PC-9 (cell line): Measurements from ENCODE around the gene COL23A1. TPM values are rescaled to one million over a fixed set of nuclear protein-coding genes. Genes with fewer than 3 reads are reported as not detected.

Experiments used
- BruUV-seq: library from RNA; stranded (reverse); fragments of 400-500 nt; replicated peaks from 2 replicates; lab custom pipeline; 2021; lab: Mats Ljungman, UMichigan
- CTCF ChIA-PET: fragments of 300-600 bp; sonication (Branson Sonifier 250); formaldehyde crosslinking; loops from one replicate; lab custom pipeline; 2022; ENCODE audit warnings: antibody characterized with exemption; lab: Charles Lee
- POLR2A ChIA-PET: fragments of 300-600 bp; sonication (Branson Sonifier 250); formaldehyde crosslinking; loops from one replicate; lab custom pipeline; 2022; ENCODE audit warnings: antibody characterized with exemption; ENCODE audit not compliant: unreplicated experiment; lab: Charles Lee
- DNase-seq, 2 experiments: peaks; one replicate each; pipeline versions ENCODE4 v3.0.0 to v3.0.0-alpha.2; 2015 to 2022; ENCODE audit warnings: mixed read lengths in 1 of 2
- H2AFZ ChIP-seq: fragments of 200-600 bp; sonication (generic); 2 replicates; pipeline ENCODE4 v1.8.1; 2017; ENCODE audit warnings: antibody characterized with exemption
- H3F3A ChIP-seq: fragments of 200-600 bp; sonication (generic); 2 replicates; pipeline ENCODE4 v1.8.1; 2017; ENCODE audit warnings: antibody characterized with exemption, mild to moderate bottlenecking, low read depth; ENCODE audit not compliant: insufficient read depth
- H3K27ac ChIP-seq: fragments of 200-600 bp; sonication (generic); 2 replicates; pipeline ENCODE4 v1.6.1; 2016; ENCODE audit warnings: mixed run types
- H3K27me3 ChIP-seq: fragments of 200-600 bp; sonication (generic); 2 replicates; pipeline ENCODE4 v1.6.1; 2016; ENCODE audit warnings: low read depth, mixed run types; ENCODE audit not compliant: insufficient read depth
- H3K36me3 ChIP-seq: fragments of 200-600 bp; sonication (generic); 2 replicates; pipeline ENCODE4 v1.6.1; 2016; ENCODE audit warnings: low read depth, mixed run types
- H3K4me1 ChIP-seq: fragments of 200-600 bp; sonication (generic); replicated peaks from 2 replicates; pipeline ENCODE4 v1.6.1; 2016; ENCODE audit warnings: mixed run types; ENCODE audit not compliant: insufficient read depth
- H3K4me2 ChIP-seq: fragments of 200-600 bp; sonication (generic); 2 replicates; pipeline ENCODE4 v1.6.1; 2017; ENCODE audit warnings: mixed run types
- H3K4me3 ChIP-seq: fragments of 200-600 bp; sonication (generic); 2 replicates; pipeline ENCODE4 v1.6.1; 2016; ENCODE audit warnings: mixed run types
- H3K79me2 ChIP-seq: fragments of 200-600 bp; sonication (generic); 2 replicates; pipeline ENCODE4 v1.6.1; 2017; ENCODE audit warnings: low read depth, mixed run types
- H3K9me2 ChIP-seq: fragments of 200-600 bp; sonication (generic); 2 replicates; pipeline ENCODE4 v1.8.1; 2017; ENCODE audit warnings: mild to moderate bottlenecking; ENCODE audit not compliant: insufficient read depth
- H3K9me3 ChIP-seq: fragments of 200-600 bp; sonication (generic); 2 replicates; pipeline ENCODE4 v1.8.1; 2016; ENCODE audit warnings: low read depth; ENCODE audit not compliant: insufficient read depth
- H4K20me1 ChIP-seq: fragments of 200-600 bp; sonication (generic); 2 replicates; pipeline ENCODE4 v1.8.1; 2017; ENCODE audit not compliant: insufficient read depth
- CTCF ChIP-seq: fragments of 200-600 bp; sonication (generic); conservative IDR thresholded peaks from 2 replicates; pipeline ENCODE4 v1.6.1; 2017; ENCODE audit warnings: mixed run types, antibody characterized with exemption, mild to moderate bottlenecking, moderate library complexity
- EZH2 ChIP-seq: fragments of 200-600 bp; sonication (generic); IDR thresholded peaks from 2 replicates; pipeline ENCODE4 v1.8.0; 2017; ENCODE audit warnings: antibody characterized with exemption, low read depth
- intact Hi-C: fragments of 100-400 bp; cut with micrococcal nuclease; formaldehyde crosslinking; loops from one replicate; pipeline ENCODE4 v1.10.0; 2022; ENCODE audit not compliant: unreplicated experiment
- total RNA-seq: library from RNA; stranded (reverse); gene quantifications from 2 replicates; pipeline ENCODE4 v1.2.3, GENCODE V29; 2021

The COL23A1 gene
- total RNA-seq, 1 experiment from 2014 or later = not detected

DNA sequence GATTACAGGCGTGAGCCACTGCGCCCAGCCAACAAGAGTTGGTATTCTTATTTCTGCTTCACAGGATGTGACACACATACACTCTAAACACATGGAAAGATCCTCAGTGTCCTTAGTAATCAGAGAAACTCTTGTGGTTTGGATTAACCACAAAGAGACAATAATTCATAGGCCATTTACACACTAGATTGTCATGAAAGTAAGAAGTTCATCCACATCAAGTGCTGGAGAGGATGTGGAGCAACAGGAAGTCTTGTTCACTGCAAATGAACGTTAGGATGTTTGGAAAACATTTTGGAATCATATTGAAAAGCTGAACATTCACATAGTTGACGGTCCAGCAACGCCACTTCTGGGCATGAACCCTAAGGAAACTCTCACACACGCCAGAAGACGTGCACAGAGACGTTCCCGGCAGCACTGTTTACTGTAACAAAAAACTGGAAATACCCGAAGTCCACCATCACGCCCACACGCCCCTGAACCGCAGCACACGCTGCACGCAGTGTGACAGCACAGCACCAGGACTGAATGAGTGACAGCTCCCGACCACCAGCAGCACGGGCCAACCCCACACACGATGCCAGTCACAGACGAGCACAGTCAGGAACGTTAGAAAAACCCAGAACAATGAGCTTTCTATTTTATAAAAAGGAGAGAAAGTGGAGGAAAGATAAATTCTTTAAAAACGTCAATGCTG, 87.6 kb downstream of the COL23A1 start:
- no peaks in the 10 kb centered on the region for H4K20me1 ChIP-seq
- H3K4me1 ChIP-seq = no peaks in the 10 kb centered on the region
- H3K27me3 ChIP-seq = peaks cover 83% of the 10 kb centered on the region
- no peak overlapping the region for H3K4me2 ChIP-seq
- no peak overlapping the region for H2AFZ ChIP-seq
- TF ChIP-seq EZH2 = no peak
- H3K9me3 ChIP-seq = 0 out of 2 replicates have a peak, but pooled peaks cover 6% of the 10 kb centered on the region
- no peaks in the 10 kb centered on the region for H3K79me2 ChIP-seq
- H3F3A ChIP-seq = no peaks in the 10 kb centered on the region
- no peak for DNase-seq
- CTCF ChIA-PET = no interaction called here
- BruUV-seq = no TSS peak
- POLR2A ChIA-PET = no interaction called here
- no peak overlapping the region for H3K27ac ChIP-seq
- intact Hi-C loops = no loop called here
- H3K36me3 ChIP-seq = no peaks in the 10 kb centered on the region
- H3K9me2 ChIP-seq = no peaks in the 10 kb centered on the region
- no peak overlapping the region for H3K4me3 ChIP-seq

DNA sequence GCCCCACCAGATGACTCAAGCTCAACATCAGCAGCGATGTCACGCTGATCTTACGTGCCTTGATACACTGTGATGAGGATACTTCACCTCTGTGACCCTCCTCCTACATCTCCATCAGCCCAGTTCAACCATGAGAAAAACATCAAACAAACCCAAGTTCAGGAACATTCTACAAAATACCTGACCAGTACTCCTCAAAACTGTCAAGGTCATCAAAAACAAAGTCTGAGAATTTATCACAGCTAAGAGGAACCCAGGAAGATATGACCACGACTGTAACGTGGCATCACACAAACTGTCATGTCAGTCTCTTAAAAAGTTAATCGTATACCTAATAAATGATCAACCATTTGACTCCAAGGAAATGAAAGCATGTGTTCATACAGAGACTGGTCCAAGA, 90.8 kb downstream of the COL23A1 start:
- no peak overlapping the region for H3K27ac ChIP-seq
- POLR2A ChIA-PET = no interaction called here
- CTCF ChIA-PET = no interaction called here

DNA sequence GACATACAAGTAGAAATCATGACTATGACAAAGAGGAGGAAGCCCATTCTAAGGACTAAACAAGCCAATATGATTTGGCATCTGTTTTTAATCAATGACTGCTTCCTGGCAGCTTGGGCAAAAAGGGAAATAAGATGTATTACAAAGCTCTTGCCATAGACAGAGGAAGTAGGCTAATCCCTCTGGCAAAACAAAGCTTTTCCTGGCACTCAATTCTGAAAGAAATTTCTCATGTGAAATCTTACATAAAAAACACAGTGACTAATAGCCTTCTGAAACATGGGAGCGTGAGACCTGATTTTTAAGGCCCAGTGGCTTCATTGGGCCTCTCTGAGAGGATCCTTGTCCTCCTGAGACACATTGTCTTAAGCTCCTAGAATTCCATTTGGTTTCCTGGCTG, 93.6 kb downstream of the COL23A1 start:
- H3K9me3 ChIP-seq = no peaks in the 10 kb centered on the region
- POLR2A ChIA-PET = no interaction called here
- peaks cover 87% of the 10 kb centered on the region for H3K27me3 ChIP-seq
- H2AFZ ChIP-seq = no peak overlapping the region
- H4K20me1 ChIP-seq = no peaks in the 10 kb centered on the region
- TF ChIP-seq EZH2 = no peak
- no peak for TF ChIP-seq CTCF
- DNase-seq = no peak
- H3K4me3 ChIP-seq = no peak overlapping the region
- no peak overlapping the region for H3K4me2 ChIP-seq
- CTCF ChIA-PET = no interaction called here
- no peaks in the 10 kb centered on the region for H3F3A ChIP-seq
- H3K36me3 ChIP-seq = no peaks in the 10 kb centered on the region
- intact Hi-C loops = no loop called here
- H3K4me1 ChIP-seq = no peaks in the 10 kb centered on the region
- no peaks in the 10 kb centered on the region for H3K9me2 ChIP-seq
- no peaks in the 10 kb centered on the region for H3K79me2 ChIP-seq
- no peak overlapping the region for H3K27ac ChIP-seq
- BruUV-seq = no TSS peak

More for the DNA sequence above, 90.8 kb downstream of the COL23A1 start:
- no peak for DNase-seq
- Histone ChIP-seq H3K9me2 (no peaks in the 10 kb centered on the region), H3K4me2 (no peak overlapping the region), H3K4me1 (no peaks in the 10 kb centered on the region), H3K27me3 (peaks cover 87% of the 10 kb centered on the region), H2AFZ (no peak overlapping the region), H3K4me3 (no peak overlapping the region), H3F3A (no peaks in the 10 kb centered on the region), H4K20me1 (no peaks in the 10 kb centered on the region), H3K36me3 (no peaks in the 10 kb centered on the region), H3K79me2 (no peaks in the 10 kb centered on the region), H3K9me3 (no peaks in the 10 kb centered on the region)
- intact Hi-C loops = no loop called here
- TF ChIP-seq CTCF (no peak), EZH2 (no peak)
- BruUV-seq = no TSS peak

DNA sequence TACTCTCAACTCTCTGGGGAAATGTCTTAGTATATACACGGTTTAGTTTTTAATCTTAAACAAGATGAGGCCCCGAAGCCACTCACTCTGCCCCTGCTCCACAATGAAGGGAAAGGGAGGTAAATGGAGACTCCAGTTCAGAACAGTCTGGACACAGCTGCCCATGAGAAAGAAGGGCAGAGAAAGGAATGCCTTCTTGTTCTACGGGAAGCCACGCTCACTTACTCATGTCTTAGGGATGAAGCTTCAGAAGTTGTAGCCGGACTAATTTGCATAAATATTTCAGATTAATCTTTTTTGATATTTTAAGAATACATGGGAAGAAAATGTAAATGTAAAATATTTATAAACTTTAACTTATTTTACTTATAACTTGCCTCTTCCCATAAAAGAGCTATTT, 94.0 kb downstream of the COL23A1 start:
- no peak overlapping the region for H3K27ac ChIP-seq

More for the DNA sequence above, 94.0 kb downstream of the COL23A1 start:
- no peak overlapping the region for H3K4me2 ChIP-seq
- no peak for TF ChIP-seq EZH2
- no peak for TF ChIP-seq CTCF
- no peaks in the 10 kb centered on the region for H3K79me2 ChIP-seq
- peaks cover 85% of the 10 kb centered on the region for H3K27me3 ChIP-seq
- ChIA-PET POLR2A (no interaction called here), CTCF (interaction anchor here (0.6 kb wide), 1 partner anchor 53 kb away, joined by 4 read pairs; no protein-coding TSS in a partner anchor)
- no peak overlapping the region for H2AFZ ChIP-seq
- no peaks in the 10 kb centered on the region for H3K4me1 ChIP-seq
- no peaks in the 10 kb centered on the region for H4K20me1 ChIP-seq
- H3K9me2 ChIP-seq = no peaks in the 10 kb centered on the region
- H3K4me3 ChIP-seq = no peak overlapping the region
- no peaks in the 10 kb centered on the region for H3F3A ChIP-seq
- H3K36me3 ChIP-seq = no peaks in the 10 kb centered on the region
- DNase-seq = no peak
- no peaks in the 10 kb centered on the region for H3K9me3 ChIP-seq
- BruUV-seq = no TSS peak
- intact Hi-C loops = no loop called here
